Stromal cell of bone marrow (primary cell): ENCODE measurements around the gene FTMT.
"Not testable (repeated sequence)": the region's sequence is repeated elsewhere in the genome, so short reads cannot be mapped to it uniquely, and the experiment has no call there.

ENCODE experiments used
- DNase-seq: peaks from one replicate; pipeline ENCODE4 v3.0.0-alpha.2; 2012; ENCODE audit warnings: low read depth

The FTMT gene

DNA sequence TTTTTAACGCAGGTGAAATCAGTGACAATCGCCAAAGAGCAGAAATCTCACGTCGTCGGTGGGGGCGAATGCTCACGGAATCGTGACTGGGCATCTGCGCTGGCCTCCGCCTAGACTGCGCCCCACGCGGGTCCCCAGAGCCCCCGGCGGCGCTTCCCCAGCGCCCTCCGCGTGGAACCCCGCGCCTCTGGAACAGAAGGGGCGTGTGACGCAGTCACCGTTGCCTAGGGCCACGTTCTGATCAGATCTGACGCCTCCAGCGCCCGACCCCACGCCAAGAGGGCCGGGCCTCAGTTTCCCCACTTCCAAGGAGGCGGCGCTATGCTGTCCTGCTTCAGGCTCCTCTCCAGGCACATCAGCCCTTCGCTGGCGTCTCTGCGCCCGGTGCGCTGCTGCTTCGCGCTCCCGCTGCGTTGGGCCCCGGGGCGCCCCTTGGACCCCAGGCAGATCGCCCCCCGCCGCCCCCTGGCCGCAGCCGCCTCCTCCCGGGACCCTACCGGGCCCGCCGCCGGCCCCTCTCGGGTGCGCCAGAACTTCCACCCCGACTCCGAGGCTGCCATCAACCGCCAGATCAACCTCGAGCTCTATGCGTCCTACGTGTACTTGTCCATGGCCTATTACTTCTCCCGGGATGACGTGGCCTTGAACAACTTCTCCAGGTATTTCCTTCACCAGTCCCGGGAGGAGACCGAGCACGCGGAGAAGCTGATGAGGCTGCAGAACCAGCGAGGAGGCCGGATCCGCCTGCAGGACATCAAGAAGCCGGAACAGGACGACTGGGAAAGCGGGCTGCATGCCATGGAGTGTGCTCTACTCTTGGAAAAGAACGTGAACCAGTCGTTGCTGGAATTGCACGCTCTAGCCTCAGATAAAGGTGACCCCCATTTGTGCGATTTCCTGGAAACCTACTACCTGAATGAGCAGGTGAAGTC is at the start of gene FTMT:
Gene FTMT, plus strand, starts transcription at position 240 of the 932 bp plus-strand sequence. Its CDS starts 82 bp downstream, at position 322.
- DNase-seq, result no peak

DNA sequence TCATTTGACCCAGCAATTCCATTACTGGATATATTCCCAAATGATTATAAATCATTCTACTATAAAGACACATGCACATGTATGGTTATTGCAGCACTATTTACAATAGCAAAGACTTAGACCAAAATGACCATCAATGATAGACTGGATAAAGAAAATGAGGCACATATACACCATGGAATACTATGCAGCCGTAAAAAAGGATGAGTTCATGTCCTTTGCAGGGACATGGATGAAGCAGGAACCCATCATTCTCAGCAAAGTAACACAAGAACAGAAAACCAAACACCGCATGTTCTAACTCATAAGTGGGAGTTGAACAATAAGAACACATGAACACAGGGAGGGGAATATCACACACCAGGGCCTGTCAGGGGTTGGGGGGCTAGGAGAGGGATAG is 46.4 kb upstream of the FTMT start:
- DNase-seq, result not testable (repeated sequence)

DNA sequence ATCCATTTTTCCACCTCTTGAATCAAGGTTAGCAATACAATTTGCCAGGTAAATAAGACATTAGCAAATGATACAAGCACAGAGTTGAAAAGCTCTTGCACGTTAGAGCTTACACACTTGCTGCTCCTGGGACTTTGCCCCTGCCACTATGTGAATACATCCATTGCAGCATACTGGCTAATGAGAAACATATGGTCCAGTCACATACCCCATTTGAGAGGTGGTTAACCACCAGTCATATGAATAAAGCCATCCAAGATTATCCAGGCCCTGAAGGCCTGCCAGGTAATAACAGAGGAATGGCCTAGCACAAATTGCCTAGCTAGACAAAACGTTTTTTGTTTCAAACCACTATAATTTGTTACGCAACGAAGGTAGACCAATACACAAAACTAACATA is 45.8 kb upstream of the FTMT start:
- DNase-seq, result peak; percentile 18

DNA sequence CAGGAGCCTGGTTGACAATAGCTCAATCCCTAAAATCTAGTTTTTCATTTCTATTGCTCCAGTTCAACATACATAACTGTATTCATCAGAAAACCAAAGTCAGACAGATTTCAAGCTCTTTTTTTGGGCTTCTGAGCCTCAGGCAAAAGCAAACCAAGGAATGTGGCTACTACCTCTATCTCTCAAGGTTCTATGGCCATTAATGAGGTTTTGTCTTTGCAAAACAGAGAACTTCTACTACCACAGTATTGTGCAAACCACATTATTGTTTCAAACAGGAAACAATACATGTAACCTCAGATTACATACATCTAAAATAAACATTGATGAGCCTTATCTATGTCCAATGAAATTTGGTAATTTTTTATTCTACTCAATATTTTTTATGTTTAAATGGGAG is 35.5 kb upstream of the FTMT start:
- DNase-seq, result no peak

DNA sequence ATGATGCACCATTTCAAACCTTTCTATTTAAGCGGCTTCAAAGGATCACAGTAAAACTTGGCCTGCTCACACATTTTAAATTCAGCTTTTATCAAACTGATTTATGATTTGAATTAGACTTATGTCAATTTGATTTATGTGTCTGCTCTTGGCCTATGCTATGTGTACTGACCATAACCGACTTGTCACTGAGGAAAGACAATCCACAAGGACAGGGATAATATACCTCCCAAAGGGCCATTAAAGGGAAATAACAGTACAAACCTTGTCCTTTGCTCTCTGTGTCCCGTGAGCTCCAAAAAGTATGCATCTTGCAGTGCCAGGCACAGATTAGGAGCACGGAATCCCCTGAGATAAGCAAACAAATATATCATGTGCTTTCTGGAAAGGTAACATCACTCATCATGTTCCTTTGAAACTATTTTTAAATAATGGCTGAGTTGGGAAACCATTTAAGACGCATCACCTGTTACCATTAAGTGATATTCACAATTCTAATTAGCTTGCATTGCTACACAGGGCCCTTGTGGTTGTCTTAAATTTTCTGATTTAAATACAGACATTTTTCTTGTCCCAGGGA is 31.9 kb upstream of the FTMT start:
- no peak for DNase-seq

GRCh38 chr5:121833617-121834016 is 18.1 kb upstream of the FTMT start:
- no peak for DNase-seq

DNA sequence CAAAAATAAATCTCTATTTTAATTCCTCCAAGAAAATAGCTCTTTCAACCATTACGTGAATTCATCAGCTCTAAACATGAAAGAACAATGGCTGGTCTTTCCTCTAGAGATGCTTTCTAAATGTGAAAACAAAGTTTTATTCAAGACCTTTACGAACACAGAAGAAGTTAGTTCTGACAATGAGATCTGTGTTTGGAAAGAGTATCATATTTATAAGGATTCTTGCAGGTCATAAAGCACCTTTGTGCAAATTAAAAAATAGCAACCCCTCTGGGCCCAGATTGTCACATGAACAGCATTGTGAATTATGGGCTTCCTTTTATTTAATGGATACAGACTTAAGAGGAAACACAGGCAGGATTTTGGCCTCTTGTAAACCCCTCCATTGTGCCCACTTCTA is 17.7 kb upstream of the FTMT start:
- DNase-seq, result no peak

- DNase-seq, result peak; percentile 11
Observed at GRCh38 chr5:121841892-121842291, 9.8 kb upstream of the FTMT start.

DNA sequence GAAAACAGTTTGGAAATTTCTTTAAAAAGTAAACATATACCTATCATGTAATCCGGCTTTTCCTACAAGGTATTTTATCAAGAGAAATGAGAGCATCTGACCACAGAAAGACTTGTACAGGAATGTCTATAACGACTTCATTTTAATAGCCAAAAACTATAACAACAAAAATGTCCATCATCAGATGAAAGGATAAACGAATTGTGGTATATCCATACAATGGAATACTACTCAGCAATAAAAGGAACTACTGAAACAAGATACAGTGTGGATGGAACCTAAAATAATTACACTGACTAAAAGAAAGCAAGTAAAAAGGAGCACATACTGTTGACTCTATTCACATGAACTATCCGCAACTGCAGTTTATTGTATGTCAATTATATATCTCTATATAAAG is 1.4 kb upstream of the FTMT start:
- no peak for DNase-seq

GRCh38 chr5:121853850-121854249 is 2.2 kb downstream of the FTMT start:
- DNase-seq, result no peak

DNA sequence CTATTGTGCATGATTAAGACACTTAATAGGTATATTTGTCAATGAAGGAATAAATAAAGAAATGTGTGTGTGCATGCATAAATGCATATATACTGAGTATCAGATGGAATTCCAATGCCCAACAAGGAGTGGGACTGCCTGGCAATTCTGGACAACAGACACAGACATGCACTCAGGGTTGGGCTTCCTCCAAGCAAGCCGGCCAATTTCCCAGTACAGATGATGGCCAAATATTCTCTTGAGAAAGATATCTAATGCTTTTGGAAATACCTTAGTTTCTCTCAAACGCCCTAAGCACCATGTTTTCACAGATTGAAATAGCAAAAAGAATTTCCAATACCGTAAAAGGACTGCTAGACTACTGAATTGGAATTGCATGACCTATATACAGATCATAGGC is 11.1 kb downstream of the FTMT start:
- DNase-seq, result no peak

DNA sequence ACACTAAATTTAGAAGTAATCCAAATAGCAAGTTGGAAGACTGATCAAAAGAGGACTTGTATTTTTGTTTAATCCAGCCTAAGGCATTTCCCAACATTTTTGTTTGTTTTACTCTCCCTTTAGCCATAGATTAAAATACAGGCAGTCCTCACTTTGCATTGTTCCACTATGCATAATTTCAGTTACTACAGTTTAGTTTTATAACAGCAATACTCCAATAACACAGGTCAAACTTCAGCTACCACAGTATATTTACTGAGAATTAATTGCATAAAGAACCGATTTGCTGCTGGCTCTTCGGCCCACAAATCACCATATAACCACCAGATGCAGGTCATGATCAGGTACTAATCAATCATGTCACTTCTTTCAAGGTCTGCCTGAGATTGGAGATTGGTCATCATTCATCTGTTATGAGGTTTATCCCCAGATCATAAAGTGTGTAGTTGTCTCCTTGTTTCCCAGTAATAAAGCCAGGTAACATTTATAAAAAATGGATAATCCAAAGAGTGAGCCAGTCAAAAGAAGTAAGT is 12.1 kb downstream of the FTMT start:
- DNase-seq, result no peak

DNA sequence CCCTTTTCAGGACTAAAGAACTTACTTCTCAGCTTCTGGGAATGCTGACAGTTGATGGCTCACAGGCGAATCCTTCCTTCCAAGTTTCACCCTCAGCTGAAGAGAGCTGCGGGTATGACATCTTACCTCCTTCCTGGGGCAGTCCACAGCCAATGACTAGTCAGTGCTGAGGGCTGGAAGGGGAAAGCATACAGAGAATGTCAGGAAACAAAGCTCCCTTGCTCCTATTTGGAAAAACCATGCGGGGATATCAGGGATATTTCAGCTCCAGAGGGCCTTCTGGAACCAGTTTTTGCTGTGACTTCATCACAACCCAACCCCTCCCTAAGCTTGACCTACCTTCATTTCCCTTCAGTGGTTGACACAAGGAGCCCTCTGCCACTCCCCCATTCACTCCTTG is 15.7 kb downstream of the FTMT start:
- DNase-seq, result no peak

DNA sequence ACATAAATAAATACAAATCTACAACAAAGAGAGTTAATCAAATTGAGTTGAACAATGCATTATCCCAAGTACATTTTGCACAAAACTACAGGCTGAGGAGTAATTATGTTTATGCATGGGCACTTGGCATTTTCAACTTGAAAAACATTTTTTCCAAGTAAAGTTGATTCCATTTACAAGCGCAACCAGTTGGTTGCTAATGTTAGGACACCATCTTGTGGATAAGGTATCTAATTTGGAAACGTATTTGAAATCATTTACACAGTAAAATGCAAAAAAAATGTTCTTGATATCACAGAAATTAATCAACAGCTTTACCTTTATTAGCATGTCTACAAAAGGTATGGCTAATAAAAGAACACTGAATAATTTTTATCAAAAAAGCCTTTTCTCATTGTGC is 18.8 kb downstream of the FTMT start:
- peak; percentile 18 for DNase-seq

DNA sequence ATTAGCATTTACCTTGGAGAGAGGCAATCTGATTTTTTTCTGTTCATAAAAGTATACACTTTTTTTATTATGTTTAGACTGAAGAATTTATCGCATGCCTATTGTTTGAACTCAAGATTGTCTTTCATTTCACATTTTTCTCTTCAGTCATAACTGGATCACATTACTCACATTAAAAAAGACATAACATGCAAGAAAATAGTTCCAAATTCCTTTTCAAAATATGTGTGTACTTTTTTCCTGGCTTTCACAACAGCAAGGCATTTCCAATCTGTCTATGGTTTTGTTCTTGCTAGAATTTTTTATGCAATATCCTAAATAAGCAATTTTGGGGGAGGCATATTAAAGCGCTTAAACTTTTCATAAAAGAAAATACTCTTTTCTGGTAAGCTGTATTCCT is 21.2 kb downstream of the FTMT start:
- no peak for DNase-seq

- no peak for DNase-seq
Observed at GRCh38 chr5:121873409-121873808, 21.7 kb downstream of the FTMT start.

GRCh38 chr5:121885630-121886029 is 33.9 kb downstream of the FTMT start:
- no peak for DNase-seq

GRCh38 chr5:121887727-121888126 is 36.0 kb downstream of the FTMT start:
- no peak for DNase-seq

DNA sequence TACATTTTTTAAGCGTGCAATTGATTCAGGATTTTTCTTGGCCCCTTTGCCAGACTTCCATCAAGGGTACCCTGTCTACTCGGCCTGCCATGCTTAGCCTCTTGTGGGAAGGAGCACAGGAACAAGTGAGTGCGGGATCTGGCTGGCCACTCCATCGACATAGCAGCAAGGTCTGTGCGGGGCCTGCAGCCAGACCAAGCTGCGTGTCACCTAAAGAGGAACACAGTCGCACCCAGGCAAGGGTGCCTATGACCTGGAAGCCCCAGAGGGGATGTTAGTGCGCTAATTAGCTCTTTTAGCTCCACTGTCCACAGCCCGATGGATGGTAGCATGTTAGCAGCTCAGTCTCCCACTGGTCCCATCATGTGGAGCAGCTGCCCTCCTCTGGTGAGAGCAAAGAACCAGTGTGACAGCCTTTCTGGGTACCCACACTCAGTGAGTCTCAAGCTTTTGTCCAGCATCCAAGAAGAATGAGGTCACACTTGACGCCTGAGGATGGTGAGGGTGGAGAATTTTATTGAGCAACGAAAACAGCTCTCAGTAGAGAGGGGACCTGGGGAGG is 38.7 kb downstream of the FTMT start:
- DNase-seq, result no peak

DNA sequence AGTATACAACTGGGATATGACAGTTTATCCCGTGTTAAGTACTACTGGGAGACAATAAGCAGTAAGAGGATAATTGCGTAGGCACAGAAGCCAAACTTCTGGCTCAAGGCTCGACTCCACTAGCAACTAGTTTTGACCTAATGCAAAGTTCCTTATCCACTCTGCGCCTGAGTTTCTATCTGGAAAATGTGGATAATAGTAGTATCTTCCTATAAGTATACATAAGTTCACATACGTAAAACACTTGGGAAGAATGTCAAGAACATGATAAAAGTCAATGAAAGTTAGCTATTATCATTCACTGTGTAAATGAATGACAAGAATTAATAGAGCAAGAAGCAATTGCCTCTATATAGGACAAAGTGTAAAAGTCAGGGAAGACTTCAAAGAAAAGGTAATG is 45.7 kb downstream of the FTMT start:
- no peak for DNase-seq

- DNase-seq, result no peak
Observed at GRCh38 chr5:121899346-121899745, 47.7 kb downstream of the FTMT start.
